GM21447 (cell line): ENCODE measurements around the gene ABCA2.

Source experiments
- ATAC-seq: cut with Tn5 transposase; IDR thresholded peaks from one replicate; pipeline ENCODE4 v1.9.1; 2021; ENCODE audit not compliant: unreplicated experiment

The ABCA2 gene

DNA sequence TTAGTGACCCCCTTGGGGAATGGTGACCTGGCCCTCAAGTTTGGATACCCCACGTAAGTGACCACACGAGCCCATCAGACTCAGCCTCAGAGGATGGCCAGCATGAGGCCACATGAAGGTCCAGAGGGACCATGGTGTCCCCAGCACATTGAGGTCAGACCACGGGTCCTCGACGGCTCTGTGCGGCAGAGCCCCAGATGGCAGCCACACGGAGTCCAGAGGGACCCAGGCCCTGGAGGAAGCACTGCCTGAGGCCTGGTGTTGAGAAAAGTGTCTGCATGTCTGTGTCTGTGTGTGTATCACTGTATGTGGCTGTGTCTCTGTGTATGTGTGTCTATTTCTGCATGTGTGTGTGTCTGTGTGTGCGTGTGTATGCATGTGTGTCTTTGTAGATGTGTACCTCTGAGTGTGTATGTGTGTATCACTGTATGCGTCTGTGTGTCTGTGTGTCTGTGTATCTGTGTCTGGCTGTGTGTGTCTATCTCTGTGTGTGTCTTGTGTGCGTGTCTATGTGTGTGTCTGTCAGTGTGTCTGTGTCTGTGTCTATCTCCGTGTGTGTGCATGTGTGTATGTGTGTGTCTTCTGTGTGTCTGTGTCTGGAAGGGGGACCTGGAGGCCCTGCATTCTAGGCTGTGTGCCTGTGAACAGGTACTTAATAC is 44.3 kb downstream of the ABCA2 start:
- no peak for ATAC-seq

DNA sequence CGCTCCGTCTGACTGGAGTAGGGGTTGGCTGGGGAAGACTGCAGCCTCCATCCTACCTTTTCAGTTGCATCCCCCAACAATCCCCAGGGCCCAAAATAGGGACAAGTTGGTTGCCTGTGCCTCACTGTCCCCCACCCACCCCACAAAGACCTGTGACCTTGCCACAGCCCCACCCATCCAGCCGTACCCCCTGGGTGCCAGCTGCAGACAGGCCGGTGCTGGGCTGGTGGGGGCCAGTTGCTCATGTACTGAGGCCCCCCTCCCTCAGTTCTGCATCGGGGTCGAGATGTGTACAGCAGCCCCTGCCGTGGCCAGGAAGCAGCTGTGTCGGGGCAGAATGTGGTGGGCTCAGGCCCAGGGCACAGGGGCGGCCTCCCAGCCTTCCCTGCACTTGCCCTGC is 44.9 kb downstream of the ABCA2 start:
- no peak for ATAC-seq

DNA sequence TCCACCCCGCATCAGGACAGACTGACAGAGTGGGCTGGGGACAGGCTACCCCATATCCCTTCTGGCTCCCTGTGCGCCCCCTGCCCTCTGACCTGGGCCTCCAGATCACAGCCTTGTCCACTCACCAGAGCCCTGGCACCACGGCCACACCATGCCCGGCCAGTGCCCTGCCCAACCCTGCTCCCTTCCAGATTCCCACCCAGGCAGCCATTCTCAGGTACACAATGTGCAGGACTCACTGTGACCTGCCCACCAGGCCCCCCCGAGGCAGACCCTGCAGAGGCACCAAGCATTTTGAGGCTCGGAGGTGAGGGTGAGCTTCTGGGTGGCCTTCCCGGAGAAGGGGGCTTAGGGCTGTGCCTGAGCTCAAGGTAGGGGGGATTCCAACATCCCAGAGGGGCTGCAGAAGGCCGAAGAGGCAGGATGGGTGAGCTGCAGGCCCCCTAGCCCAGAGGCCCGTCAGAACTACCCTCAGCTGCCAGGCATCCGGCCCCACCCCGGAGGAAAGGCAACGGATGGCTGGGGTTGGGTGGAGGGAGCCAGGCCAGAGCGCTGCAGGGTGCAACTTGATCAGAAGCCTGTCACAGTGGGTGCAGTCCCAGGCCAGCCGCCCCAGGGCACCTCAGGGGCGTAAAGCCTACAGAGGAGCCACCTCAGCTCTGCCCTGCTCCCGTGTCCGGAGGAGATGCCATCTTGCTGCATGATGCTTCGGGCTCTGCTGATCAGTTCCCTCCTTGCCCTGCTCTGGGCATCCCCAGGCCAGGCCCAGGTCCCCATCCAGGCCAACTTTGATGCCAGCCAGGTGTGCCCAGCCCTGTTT is 45.6 kb downstream of the ABCA2 start, which contains the start of gene LCNL1:
TSS of gene LCNL1 (plus strand) at position 762 of the 820 bp plus-strand sequence. CDS start 594 bp downstream, outside the sequence.
- no peak for ATAC-seq

DNA sequence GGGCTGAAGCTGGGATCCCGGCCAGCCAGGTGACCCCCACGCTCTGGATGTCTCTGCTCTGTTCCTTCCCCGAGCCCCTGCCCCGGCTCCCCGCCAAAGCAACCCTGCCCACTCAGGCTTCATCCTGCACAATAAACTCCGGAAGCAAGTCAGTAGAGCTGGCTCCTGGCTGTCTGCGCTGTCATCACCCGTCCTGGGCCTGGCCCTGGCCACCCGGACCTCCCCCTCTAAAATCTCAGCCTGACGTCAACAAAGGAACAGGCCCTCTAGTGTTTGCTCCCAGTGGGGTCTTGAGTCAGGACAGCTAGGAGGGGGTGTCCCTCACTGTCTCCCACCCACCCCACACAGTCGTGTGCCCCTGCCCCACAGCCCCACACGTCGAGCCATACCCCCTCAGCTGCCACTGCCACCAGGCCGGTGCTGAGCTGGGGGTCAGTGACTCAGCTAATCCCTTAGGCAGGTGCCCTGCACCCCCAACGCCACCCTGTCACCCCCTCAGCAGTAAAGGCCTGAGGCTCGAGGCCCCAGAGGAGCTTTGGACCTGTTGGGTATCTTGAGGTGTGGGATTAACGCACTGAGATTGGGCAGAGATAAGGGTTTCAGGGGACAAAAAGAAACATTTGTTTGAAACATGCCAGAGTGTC is 46.3 kb downstream of the ABCA2 start:
- ATAC-seq: no peak

DNA sequence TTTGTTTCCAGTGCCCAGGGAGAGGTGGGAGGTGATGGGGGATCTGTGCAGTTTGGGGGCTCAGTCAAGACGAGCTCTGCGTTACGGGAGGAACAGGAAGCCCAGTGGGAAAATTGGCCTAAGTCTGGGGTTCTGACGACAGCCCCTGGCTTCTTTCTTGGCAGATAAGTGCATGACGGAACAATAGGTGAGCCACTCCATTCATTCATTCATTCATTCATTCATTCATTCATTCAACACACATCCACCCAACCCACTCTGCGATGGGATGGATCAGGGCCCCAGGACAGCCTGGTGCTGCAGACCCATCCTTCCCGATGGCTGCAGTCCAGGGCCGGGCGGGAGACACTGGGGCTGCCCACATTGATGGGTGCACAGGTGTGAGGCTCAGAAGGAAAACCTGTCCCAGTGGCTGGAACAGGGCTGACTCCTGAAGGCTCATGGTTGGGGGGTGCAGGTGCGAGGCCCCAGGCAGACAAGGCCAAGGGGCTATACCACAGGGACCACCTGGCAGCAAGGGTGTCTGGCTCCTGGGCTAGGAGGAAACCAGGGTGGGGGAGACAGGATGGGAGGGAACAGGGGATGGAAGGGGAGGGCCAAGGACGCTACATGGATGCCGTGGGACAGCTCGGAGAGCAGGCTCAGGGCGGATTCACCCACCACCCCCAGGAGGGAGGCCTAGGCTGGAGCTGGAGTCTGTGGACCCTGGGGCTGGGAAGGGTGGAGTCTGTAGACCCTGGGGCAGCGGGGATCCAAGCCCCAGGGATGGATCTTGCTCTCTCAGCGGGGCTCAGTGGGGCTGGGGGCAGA is 47.2 kb downstream of the ABCA2 start:
- ATAC-seq: no peak

DNA sequence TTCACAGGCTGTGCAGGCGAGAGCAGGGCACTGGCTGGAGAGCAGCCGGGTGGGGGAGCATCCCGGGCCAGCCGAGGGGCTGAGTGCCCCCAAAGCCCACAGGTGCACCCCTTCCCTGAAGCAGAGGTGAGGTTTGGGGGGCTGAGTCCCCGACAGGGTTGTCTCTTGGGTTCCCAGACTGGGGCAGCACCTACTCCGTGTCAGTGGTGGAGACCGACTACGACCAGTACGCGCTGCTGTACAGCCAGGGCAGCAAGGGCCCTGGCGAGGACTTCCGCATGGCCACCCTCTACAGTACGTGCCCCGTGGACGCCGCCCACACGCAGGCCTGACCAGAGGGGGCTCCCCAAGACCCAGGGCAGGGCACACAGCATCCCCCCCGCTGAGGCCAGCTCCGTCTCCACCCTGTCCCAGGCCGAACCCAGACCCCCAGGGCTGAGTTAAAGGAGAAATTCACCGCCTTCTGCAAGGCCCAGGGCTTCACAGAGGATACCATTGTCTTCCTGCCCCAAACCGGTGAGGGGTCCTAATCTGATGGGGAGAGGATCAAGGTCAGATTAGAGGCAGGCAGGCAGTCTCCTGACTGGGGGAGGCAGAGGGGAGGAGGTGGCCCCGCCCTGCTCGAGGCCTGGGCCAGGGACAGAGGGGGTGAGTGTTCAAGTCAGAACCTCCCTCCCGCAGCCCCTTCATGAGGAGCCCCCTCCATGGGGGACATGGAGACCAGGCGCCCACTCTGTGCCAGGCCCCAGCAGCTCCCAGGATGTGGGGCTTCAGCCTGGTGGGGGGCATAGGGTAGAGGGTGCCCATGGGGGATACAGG is 48.1 kb downstream of the ABCA2 start:
- no peak for ATAC-seq

DNA sequence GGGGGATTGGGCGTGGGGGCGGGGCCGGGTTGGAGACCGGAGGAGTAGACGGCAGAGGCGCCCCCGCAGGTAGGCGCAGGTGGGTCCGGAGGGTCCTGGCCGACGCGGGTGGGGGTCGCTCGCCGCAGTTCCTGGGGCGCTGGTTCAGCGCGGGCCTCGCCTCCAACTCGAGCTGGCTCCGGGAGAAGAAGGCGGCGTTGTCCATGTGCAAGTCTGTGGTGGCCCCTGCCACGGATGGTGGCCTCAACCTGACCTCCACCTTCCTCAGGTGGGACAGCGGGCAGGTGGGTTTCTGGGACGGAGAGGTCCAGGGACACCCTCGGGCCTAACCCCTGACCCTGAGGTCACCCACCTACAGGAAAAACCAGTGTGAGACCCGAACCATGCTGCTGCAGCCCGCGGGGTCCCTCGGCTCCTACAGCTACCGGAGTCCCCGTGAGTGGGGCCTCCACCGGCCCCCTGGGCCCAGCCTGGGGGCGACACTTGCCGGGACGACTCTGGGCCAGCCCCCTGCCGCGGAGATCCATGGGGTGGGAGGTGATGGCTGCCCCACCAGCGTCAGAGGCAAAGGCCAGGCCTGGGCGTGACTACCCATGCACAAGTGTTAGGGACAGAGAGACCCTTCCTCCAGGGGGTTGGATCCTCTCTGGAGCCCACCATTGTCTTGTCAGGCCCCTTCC is 49.0 kb downstream of the ABCA2 start:
- ATAC-seq: no peak

DNA sequence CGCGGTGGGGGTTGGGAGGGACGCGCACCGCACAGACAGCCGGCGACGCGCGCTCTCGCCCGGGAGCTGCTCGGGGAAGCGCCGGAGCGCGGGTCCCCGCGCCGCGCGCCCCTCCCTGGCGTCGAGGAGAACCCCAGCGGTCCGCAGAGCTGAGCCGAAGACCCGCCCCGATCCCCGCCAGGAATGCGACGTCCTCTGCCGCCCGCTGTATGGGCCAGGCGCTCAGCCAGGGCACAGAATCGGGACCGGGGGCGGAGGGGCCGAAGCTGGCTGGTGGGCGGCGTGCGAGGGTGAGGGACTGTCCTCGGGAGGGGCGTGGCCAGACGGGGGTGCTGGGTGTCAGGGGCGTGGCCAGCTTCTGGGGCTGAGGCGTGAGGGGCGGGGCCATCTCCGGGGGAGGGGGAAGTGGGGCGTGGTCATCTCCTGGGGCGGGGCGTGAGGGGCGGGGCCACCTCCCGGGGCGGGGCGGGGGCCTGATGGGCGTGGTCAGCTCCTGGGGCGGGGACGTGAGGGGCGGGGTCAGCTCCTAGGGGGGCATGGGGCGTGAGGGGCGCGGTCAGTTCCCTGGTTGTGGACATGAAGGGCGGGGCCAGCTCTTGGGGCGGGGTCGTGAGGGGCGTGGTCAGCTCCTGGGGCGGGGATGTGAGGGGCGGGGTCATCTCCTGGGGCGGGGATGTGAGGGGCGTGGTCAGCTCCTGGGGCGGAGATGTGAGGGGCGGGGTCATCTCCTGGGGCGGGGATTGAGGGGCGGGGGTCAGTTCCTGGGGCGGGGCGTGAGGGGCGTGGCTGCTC is 49.8 kb downstream of the ABCA2 start:
- ATAC-seq: no peak

DNA sequence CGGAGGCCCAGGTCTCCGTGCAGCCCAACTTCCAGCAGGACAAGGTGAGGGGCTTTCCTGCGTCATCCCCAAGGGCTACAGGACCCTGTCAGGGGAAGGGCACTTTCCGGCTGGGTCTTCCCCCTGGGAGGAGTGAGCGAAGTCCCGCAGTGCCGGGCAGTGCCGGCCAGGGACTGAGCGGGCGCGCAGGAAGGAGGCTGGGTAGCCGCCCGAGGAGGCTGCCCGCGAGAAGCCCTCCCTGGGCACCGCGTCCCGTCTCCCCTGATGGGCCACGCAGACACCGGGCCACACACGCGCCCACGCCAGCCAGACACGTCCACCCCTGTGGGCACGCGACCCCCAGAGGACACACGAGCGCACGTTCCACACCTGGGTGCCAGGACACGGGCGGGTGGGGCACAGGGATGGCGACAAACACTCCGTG is 50.4 kb downstream of the ABCA2 start:
- ATAC-seq: no peak

DNA sequence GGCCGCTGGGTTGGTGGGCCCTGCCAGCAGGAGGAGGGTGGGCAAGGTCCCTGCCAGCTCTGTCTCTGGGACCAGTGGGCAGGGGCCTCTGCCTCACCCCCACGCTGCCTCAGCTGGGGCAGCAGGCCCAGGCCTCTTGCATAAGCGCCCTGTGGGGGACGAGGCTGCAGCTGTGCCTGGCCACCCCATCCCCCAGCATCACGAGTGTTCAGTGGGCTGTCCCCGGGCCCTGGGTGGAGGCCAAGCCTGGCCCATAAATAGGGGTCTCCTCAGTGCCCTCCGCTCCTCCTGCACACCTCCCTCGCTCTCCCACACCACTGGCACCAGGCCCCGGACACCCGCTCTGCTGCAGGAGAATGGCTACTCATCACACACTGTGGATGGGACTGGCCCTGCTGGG is 50.8 kb downstream of the ABCA2 start, which contains the start of gene PTGDS:
TSS of gene PTGDS (plus strand) at position 282 of the 400 bp plus-strand sequence. CDS start at position 357, 75 bp downstream.
- ATAC-seq: no peak

DNA sequence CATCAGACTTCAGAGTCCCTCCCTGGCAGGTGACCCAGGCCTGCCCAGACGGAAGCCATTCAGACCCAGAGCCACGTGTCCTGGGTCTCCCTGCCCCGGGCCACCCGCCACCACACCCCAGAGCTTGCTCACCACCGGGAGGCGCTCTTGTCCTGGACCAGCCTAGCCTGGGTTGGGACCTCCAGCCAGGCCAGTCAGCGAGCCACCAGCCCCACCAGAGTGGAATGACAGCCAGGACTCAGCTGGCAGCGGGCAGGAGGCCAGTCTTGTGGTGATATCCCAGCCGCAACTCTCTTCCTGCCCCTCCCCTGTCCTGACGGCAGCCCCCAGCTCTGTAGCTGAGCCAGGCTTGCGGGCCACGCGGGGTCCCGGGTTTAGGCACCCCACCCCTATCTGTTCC is 52.4 kb downstream of the ABCA2 start:
- no peak for ATAC-seq

DNA sequence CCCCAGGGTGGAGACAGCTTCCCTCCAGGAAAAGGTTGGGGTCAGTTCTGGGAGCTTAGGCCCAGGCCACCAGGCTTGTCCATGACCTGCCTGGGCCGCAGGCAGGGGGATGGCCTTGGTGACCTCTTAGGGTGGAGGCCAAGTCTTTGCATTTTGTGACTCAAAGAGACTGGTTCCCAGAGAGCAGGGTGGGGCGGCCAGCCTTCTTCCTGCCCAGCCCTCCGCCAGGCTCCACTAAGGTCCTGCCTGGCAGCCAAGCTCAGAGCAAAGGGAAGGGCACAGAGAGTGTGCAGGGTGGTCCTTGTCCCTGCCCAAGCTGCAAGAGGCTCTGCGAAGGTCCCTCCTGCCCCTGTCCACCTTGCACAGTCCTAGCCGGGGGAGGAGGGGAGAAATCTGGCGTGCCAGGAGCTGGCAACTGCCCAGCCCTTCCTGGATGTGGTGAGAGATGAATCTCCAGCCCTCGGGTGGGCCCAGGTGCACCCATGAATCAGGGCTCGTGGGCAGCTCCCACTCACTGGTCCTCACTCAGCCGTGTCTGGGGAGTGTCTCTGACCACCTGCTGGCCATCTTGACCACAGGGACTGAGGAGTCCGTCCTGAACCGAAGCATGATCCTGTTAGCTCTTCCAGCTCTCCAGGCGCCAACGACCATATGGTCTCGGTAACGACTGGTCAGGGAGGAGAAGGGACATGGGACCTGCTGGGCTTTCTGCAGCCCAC is 53.1 kb downstream of the ABCA2 start:
- no peak for ATAC-seq

DNA sequence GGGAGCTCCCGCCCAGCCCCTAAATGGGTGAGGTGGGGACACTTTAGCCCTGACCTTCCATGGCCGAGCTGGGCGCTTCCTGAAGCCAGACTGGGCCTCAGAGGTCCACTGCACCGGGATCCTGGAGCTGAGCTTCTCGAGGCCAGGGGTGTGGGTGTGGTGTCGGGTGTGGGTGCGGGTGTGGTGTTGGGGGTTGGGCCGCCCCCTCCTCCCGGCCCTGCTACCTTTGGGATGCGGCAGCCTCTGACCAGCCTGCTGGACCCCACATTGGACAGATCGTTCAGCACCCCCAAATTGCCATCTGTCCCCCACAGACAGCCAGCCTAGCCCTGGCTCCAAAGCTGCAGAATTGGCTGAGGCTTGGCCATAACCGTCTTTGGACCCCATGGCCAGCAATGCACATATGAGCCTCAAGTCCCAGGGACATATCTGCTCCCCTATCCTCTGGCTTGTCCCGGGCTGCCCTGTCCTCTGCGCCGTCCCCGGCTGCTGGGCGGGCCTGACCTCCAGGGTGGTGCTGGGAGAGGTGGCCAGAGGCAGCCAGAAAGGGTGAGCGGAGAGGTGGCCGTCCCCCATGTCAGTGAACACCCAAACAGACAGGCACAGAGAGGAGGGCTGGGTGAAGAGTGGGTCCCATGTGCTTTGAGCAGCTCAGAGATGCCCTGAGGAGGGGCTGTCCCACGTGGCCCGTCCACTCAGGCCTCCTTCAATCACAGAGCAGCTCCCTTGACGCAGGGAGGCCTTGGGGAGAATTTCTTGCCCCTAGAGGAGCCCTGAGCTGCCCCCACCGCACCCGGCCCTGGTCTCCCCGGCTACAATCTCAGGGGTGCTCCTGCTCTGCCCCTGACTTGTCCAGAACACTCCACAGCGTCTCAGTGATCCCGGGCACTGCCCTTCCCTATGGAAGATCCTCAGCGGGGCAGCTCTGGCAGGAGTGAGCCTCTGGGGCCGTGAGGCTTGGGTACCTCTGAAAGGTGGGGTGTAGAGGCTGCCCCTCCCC is 54.1 kb downstream of the ABCA2 start:
- no peak for ATAC-seq

DNA sequence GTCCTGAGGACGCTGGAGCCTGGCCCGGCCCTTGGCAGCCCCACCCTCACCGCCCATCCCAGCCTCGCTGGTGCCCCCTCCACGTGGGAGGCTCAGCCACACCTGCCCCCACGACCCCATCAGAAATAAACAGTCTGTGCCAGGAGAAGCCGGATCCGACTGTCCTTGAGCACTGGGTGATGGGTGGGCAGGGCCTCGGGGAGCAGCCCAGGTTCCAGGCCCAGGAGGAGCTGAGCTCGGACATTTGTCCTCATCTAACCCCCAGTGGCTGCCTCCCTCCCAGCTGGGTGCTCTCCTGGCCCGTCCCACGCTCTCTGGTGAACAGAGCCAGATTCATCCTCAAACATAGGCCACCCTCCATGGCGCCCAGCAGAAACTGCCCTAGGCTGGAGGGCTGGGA is 55.3 kb downstream of the ABCA2 start:
- ATAC-seq: no peak

DNA sequence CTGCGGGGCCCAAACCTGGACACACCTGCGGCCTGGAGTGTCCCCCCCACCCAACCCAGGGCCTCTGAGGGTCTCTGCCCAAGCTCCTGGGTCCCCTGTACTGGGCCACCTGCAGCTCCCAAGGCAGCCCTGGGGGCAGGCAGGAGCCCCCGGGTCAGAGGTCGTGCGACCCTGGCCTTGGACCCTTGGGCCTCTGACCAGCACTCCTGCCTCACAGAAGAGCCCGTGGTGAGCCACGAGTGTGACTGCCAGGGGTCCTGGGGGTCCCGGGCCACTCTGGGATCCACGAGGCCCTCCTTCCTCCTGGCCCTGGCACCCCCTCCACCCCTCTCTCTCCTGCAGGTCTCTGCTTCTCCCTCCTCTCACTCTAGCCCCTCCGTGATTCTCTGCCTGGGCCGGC is 55.7 kb downstream of the ABCA2 start:
- no peak for ATAC-seq

DNA sequence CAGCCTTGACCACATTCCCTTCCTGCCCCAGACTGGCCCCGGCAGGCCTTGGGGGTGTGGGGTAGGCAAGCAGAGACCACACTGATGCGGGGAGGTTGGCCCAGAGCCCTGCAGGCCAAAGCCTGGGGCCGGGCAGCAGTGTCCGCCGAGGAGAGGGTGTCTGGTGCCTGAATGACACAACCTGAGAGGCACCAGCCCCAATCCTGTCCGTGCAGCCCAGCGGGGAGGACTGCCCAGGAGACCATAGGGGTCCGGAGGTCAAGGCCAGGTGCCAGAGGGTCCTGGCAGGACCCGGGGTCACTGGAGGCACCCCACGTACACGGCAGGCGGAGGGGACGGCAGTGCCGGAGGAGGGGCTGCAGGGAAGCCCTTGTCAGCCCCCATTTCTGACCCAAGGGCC is 56.3 kb downstream of the ABCA2 start:
- ATAC-seq: no peak

DNA sequence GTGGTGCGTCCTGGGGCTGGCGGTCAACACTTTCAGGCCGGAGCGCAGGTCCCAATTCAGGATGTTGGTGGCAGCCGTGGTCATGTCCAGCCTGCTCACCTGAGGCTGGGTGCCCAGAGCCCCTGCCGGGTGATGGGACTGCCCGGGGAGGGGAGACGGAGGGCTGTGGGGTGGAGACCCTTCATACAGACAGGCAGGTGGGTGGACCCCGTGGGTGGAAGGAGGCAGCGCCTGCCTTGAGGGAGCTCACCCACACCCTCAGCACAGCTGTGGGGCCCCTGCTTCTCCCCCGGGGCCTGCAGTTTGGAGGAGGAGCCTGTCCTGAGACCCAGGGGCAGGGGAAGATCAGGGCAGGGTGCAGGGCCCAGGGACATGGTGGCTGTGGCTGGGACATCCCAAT is 57.7 kb downstream of the ABCA2 start:
- ATAC-seq: no peak
